ENCODE results near the gene KRTAP12-3.

Gene KRTAP12-3

GRCh38 chr21:44702111-44702972 is 44.6 kb downstream of the KRTAP12-3 start:
- no peak overlapping the region for H3K9ac ChIP-seq (ENCODE audit: low read depth in 1 of 2, low read length in 2 of 2)
- no peaks in the 10 kb centered on the region for H3K36me3 ChIP-seq (ENCODE audit: control insufficient read depth in 2 of 2, insufficient read depth in 2 of 2, low read length in 2 of 2)
- peaks cover 18 to 52% of the 10 kb centered on the region in 2 donors for H3K27me3 ChIP-seq (ENCODE audit: control insufficient read depth in 2 of 2, insufficient read depth in 2 of 2, low read length in 2 of 2)
- no peaks in the 10 kb centered on the region for H3K4me1 ChIP-seq (ENCODE audit: control insufficient read depth in 2 of 2, insufficient read depth in 2 of 2, low read length in 2 of 2)
- no peak overlapping the region for H3K4me3 ChIP-seq (ENCODE audit: low read length in 2 of 2)
- H3K27ac ChIP-seq (ENCODE audit: low read depth in 2 of 2, low read length in 2 of 2): no peak overlapping the region
- no peaks in the 10 kb centered on the region for H3K9me3 ChIP-seq (ENCODE audit: control insufficient read depth in 2 of 2, low read length in 2 of 2)

GRCh38 chr21:44702973-44703730 is 45.4 kb downstream of the KRTAP12-3 start:
- peaks cover 17 to 51% of the 10 kb centered on the region in 2 donors for H3K27me3 ChIP-seq (ENCODE audit: control insufficient read depth in 2 of 2, insufficient read depth in 2 of 2, low read length in 2 of 2)
- no peak overlapping the region for H3K9ac ChIP-seq (ENCODE audit: low read depth in 1 of 2, low read length in 2 of 2)
- H3K27ac ChIP-seq (ENCODE audit: low read depth in 2 of 2, low read length in 2 of 2): no peak overlapping the region
- no peaks in the 10 kb centered on the region for H3K9me3 ChIP-seq (ENCODE audit: control insufficient read depth in 2 of 2, low read length in 2 of 2)
- no peak overlapping the region for H3K4me3 ChIP-seq (ENCODE audit: low read length in 2 of 2)
- no peaks in the 10 kb centered on the region for H3K36me3 ChIP-seq (ENCODE audit: control insufficient read depth in 2 of 2, insufficient read depth in 2 of 2, low read length in 2 of 2)
- H3K4me1 ChIP-seq (ENCODE audit: control insufficient read depth in 2 of 2, insufficient read depth in 2 of 2, low read length in 2 of 2): no peaks in the 10 kb centered on the region

- Histone ChIP-seq H3K36me3 (ENCODE audit: control insufficient read depth in 2 of 2, insufficient read depth in 2 of 2, low read length in 2 of 2) (no peaks in the 10 kb centered on the region), H3K4me3 (ENCODE audit: low read length in 2 of 2) (no peak overlapping the region), H3K9me3 (ENCODE audit: control insufficient read depth in 2 of 2, low read length in 2 of 2) (no peaks in the 10 kb centered on the region), H3K27ac (ENCODE audit: low read depth in 2 of 2, low read length in 2 of 2) (no peak overlapping the region), H3K4me1 (ENCODE audit: control insufficient read depth in 2 of 2, insufficient read depth in 2 of 2, low read length in 2 of 2) (no peaks in the 10 kb centered on the region), H3K9ac (ENCODE audit: low read depth in 1 of 2, low read length in 2 of 2) (no peak overlapping the region), H3K27me3 (ENCODE audit: control insufficient read depth in 2 of 2, insufficient read depth in 2 of 2, low read length in 2 of 2) (peaks cover 23 to 55% of the 10 kb centered on the region in 2 donors)
Observed at GRCh38 chr21:44703731-44704635, 46.3 kb downstream of the KRTAP12-3 start.

- Histone ChIP-seq H3K4me3 (ENCODE audit: low read length in 2 of 2) (no peak overlapping the region), H3K9ac (ENCODE audit: low read depth in 1 of 2, low read length in 2 of 2) (no peak overlapping the region), H3K36me3 (ENCODE audit: control insufficient read depth in 2 of 2, insufficient read depth in 2 of 2, low read length in 2 of 2) (no peaks in the 10 kb centered on the region), H3K27ac (ENCODE audit: low read depth in 2 of 2, low read length in 2 of 2) (no peak overlapping the region), H3K27me3 (ENCODE audit: control insufficient read depth in 2 of 2, insufficient read depth in 2 of 2, low read length in 2 of 2) (peaks cover 27 to 58% of the 10 kb centered on the region in 2 donors), H3K9me3 (ENCODE audit: control insufficient read depth in 2 of 2, low read length in 2 of 2) (no peaks in the 10 kb centered on the region), H3K4me1 (ENCODE audit: control insufficient read depth in 2 of 2, insufficient read depth in 2 of 2, low read length in 2 of 2) (no peaks in the 10 kb centered on the region)
Observed at GRCh38 chr21:44704636-44705001, 46.9 kb downstream of the KRTAP12-3 start.

GRCh38 chr21:44706026-44706705 is 48.4 kb downstream of the KRTAP12-3 start:
- Histone ChIP-seq H3K9me3 (ENCODE audit: control insufficient read depth in 2 of 2, low read length in 2 of 2) (no peaks in the 10 kb centered on the region), H3K4me1 (ENCODE audit: control insufficient read depth in 2 of 2, insufficient read depth in 2 of 2, low read length in 2 of 2) (no peaks in the 10 kb centered on the region), H3K4me3 (ENCODE audit: low read length in 2 of 2) (no peak overlapping the region), H3K36me3 (ENCODE audit: control insufficient read depth in 2 of 2, insufficient read depth in 2 of 2, low read length in 2 of 2) (no peaks in the 10 kb centered on the region), H3K9ac (ENCODE audit: low read depth in 1 of 2, low read length in 2 of 2) (no peak overlapping the region), H3K27ac (ENCODE audit: low read depth in 2 of 2, low read length in 2 of 2) (no peak overlapping the region), H3K27me3 (ENCODE audit: control insufficient read depth in 2 of 2, insufficient read depth in 2 of 2, low read length in 2 of 2) (peaks cover 27 to 64% of the 10 kb centered on the region in 2 donors)

- no peaks in the 10 kb centered on the region for H3K4me1 ChIP-seq (ENCODE audit: control insufficient read depth in 2 of 2, insufficient read depth in 2 of 2, low read length in 2 of 2)
- no peak overlapping the region for H3K9ac ChIP-seq (ENCODE audit: low read depth in 1 of 2, low read length in 2 of 2)
- H3K27ac ChIP-seq (ENCODE audit: low read depth in 2 of 2, low read length in 2 of 2): no peak overlapping the region
- H3K4me3 ChIP-seq (ENCODE audit: low read length in 2 of 2): no peak overlapping the region
- H3K9me3 ChIP-seq (ENCODE audit: control insufficient read depth in 2 of 2, low read length in 2 of 2): no peaks in the 10 kb centered on the region
- peaks cover 30 to 68% of the 10 kb centered on the region in 2 donors for H3K27me3 ChIP-seq (ENCODE audit: control insufficient read depth in 2 of 2, insufficient read depth in 2 of 2, low read length in 2 of 2)
- no peaks in the 10 kb centered on the region for H3K36me3 ChIP-seq (ENCODE audit: control insufficient read depth in 2 of 2, insufficient read depth in 2 of 2, low read length in 2 of 2)
Observed at GRCh38 chr21:44706706-44707581, 49.2 kb downstream of the KRTAP12-3 start.
